ENCODE data around the gene TNS1. TPM values are rescaled to one million over a fixed set of nuclear protein-coding genes. Genes with fewer than 3 reads are reported as not detected.

The TNS1 gene
- total and polyA plus RNA-seq, 9 of the 15 experiments (the other 6 are each of a cell fraction or from before 2014, with no cell fraction given): 0.13 to 2.7 (median 0.77) TPM

DNA sequence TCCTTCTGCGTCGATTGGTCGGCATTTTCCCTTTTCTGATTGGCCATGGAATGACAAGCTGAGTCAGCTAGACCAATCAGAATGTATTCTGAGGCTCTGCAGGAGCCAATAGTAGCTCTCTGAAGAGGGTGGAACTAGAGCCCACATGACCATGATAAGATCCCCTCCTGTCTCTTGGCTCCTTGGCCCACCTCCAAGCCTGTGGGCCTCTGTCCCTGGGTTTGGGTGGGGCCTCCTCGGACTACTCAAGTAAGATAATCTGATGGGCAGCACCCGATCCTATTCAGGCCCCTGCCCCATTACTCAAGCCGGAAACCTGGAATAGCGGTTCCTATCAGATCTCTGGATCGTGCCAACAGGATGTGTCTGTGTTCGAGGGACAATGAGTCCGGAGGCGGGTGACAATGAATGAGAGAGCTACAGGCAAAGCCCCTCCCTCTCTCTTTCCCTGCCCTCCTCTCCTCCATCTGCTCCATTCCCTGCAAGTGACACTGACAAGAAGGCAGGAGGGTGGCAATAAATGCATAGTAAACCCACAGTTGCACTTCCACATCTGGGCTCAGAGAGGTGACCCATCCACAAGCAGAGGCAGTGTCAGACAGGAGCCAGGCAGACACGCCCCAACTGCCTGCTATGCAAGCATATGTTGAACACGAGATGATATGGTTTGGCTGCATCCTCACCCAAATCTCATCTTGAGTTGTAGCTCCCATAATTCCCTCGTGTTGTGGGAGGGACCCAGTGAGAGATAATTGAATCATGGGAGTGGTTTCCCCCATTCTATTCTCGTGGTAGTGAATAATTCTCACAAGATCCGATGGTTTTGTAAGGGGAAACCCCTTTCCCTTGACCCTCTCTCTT is 114.7 kb downstream of the TNS1 start (continued):
- TF ChIP-seq MAZ (CRISPR knock-in tag; conservative IDR thresholded peaks at IDR 0.05 in 1 of 2, IDR thresholded peaks at IDR 0.05 in 1 of 2): no peak
- TF ChIP-seq, protein P1, sequence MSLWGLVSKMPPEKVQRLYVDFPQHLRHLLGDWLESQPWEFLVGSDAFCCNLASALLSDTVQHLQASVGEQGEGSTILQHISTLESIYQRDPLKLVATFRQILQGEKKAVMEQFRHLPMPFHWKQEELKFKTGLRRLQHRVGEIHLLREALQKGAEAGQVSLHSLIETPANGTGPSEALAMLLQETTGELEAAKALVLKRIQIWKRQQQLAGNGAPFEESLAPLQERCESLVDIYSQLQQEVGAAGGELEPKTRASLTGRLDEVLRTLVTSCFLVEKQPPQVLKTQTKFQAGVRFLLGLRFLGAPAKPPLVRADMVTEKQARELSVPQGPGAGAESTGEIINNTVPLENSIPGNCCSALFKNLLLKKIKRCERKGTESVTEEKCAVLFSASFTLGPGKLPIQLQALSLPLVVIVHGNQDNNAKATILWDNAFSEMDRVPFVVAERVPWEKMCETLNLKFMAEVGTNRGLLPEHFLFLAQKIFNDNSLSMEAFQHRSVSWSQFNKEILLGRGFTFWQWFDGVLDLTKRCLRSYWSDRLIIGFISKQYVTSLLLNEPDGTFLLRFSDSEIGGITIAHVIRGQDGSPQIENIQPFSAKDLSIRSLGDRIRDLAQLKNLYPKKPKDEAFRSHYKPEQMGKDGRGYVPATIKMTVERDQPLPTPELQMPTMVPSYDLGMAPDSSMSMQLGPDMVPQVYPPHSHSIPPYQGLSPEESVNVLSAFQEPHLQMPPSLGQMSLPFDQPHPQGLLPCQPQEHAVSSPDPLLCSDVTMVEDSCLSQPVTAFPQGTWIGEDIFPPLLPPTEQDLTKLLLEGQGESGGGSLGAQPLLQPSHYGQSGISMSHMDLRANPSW (CRISPR knock-in tag; IDR thresholded peaks at IDR 0.05): no peak
- TF ChIP-seq ARNT (IDR thresholded peaks at IDR 0.05): no peak
- TF ChIP-seq, protein P2, sequence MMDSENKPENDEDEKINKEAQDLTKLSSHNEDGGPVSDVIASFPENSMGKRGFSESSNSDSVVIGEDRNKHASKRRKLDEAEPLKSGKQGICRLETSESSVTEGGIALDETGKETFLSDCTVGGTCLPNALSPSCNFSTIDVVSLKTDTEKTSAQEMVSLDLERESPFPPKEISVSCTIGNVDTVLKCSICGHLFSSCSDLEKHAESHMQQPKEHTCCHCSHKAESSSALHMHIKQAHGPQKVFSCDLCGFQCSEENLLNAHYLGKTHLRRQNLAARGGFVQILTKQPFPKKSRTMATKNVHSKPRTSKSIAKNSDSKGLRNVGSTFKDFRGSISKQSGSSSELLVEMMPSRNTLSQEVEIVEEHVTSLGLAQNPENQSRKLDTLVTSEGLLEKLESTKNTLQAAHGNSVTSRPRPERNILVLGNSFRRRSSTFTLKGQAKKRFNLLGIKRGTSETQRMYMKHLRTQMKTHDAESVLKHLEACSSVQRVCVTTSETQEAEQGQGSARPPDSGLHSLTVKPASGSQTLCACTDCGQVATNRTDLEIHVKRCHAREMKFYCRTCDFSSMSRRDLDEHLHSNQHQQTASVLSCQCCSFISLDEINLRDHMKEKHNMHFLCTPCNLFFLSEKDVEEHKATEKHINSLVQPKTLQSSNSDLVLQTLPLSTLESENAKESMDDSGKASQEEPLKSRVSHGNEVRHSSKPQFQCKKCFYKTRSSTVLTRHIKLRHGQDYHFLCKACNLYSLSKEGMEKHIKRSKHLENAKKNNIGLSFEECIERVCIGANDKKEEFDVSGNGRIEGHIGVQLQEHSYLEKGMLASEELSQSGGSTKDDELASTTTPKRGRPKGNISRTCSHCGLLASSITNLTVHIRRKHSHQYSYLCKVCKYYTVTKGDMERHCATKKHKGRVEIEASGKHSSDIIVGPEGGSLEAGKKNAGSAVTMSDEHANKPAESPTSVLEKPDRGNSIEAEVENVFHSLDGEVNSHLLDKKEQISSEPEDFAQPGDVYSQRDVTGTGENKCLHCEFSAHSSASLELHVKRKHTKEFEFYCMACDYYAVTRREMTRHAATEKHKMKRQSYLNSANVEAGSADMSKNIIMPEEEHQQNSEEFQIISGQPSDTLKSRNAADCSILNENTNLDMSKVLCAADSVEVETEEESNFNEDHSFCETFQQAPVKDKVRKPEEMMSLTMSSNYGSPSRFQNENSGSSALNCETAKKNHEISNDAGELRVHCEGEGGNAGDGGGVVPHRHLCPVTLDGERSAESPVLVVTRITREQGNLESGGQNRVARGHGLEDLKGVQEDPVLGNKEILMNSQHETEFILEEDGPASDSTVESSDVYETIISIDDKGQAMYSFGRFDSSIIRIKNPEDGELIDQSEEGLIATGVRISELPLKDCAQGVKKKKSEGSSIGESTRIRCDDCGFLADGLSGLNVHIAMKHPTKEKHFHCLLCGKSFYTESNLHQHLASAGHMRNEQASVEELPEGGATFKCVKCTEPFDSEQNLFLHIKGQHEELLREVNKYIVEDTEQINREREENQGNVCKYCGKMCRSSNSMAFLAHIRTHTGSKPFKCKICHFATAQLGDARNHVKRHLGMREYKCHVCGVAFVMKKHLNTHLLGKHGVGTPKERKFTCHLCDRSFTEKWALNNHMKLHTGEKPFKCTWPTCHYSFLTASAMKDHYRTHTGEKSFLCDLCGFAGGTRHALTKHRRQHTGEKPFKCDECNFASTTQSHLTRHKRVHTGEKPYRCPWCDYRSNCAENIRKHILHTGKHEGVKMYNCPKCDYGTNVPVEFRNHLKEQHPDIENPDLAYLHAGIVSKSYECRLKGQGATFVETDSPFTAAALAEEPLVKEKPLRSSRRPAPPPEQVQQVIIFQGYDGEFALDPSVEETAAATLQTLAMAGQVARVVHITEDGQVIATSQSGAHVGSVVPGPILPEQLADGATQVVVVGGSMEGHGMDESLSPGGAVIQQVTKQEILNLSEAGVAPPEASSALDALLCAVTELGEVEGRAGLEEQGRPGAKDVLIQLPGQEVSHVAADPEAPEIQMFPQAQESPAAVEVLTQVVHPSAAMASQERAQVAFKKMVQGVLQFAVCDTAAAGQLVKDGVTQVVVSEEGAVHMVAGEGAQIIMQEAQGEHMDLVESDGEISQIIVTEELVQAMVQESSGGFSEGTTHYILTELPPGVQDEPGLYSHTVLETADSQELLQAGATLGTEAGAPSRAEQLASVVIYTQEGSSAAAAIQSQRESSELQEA (IDR thresholded peaks at IDR 0.05; ENCODE audit: low read depth): no peak
- TF ChIP-seq FOXP1 (CRISPR knock-in tag; IDR thresholded peaks at IDR 0.05): no peak
- no peak for TF ChIP-seq KAT2B (IDR thresholded peaks at IDR 0.05; ENCODE audit: low read depth, low read length)
- TF ChIP-seq ZNF263 (CRISPR knock-in tag; IDR thresholded peaks at IDR 0.05; ENCODE audit: borderline replicate concordance): no peak
- TF ChIP-seq, protein P3, sequence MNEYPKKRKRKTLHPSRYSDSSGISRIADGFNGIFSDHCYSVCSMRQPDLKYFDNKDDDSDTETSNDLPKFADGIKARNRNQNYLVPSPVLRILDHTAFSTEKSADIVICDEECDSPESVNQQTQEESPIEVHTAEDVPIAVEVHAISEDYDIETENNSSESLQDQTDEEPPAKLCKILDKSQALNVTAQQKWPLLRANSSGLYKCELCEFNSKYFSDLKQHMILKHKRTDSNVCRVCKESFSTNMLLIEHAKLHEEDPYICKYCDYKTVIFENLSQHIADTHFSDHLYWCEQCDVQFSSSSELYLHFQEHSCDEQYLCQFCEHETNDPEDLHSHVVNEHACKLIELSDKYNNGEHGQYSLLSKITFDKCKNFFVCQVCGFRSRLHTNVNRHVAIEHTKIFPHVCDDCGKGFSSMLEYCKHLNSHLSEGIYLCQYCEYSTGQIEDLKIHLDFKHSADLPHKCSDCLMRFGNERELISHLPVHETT (CRISPR knock-in tag; conservative IDR thresholded peaks at IDR 0.05 in 1 of 2, IDR thresholded peaks at IDR 0.05 in 1 of 2): no peak
- TF ChIP-seq ATF7 (IDR thresholded peaks at IDR 0.05): no peak

Data from K562 (cell line).